Frontal cortex (tissue), 4 donors: ENCODE data around the gene HPCAL4. TPM values are rescaled to one million over a fixed set of nuclear protein-coding genes. Genes with fewer than 3 reads are reported as not detected.
A peak's percentile ranks its signal among the peaks of the same experiment; 100 is the strongest.

Experiments used
- DNase-seq, 2 donors: peaks; one replicate each; pipeline ENCODE4 v3.0.0; 2012; ENCODE audit warnings: low spot score in 2 of 2
- FAIRE-seq: peaks from 2 replicates; lab custom pipeline; 2012; peaks lifted over from hg19 to GRCh38; lab: Jason Lieb, UNC
- total RNA-seq: library from RNA; depleted of rRNA; stranded (reverse); fragments of >200 nt; gene quantifications from one replicate; pipeline ENCODE4 v1.2.3, GENCODE V29; 2014
- donor health status: control.
- donor health status: control.
- donor health status: control.

Gene HPCAL4
- total RNA-seq, 1 donor from 2014 or later, result 75.4 TPM

- DNase-seq, result no peak
- no peak for FAIRE-seq
These were observed 35.5 kb downstream of the HPCAL4 start for GRCh38 chr1:39655578-39656268.

- FAIRE-seq, result no peak
- DNase-seq, result no peak
These were observed 36.9 kb downstream of the HPCAL4 start for GRCh38 chr1:39654291-39654690.

DNA sequence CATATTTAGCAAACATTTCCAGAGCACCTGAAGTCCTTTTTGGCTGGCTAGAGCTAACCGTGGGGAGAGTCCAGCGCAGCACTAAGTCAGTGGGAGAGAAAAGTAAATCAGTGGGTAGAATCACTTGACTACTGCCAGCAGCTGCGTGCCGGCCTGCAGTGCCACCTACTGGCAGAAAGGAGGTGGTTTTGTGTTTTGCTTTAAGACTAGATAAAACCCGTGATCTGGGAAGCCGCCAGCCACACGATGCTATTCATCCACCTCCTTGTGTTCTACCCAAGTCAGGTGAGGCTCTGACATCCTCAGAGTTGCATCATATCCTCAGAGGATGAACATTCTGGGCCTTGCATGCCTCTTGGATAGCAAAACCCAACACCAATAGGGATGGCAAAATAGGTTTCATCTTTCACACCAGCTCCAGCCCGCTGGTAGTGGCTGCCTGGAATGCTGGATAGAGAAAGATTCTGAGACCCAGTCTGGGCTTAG, 37.6 kb downstream of the HPCAL4 start:
- DNase-seq (peak in 1 of 2 donors; percentile 65), FAIRE-seq (no peak)

DNA sequence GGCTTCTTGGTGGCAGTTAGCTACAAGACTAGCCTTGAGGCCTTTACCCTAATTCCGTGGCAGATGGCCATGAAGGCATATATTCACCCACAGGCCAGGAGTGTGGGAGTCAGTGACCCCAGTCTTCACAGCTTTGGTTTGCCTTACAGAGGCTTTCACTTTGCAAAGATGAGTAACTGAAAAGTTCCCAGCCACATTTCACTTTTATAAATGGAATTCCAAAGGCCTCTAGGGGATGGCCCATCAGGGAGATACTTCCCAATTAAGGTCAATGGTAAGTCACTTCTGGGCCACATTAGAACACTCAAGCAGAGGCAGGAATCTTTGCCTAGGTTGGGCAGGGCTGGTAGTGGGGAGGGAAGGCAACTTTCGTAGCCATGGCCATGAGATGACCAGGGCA, 38.7 kb downstream of the HPCAL4 start:
- FAIRE-seq (no peak), DNase-seq (no peak)

DNA sequence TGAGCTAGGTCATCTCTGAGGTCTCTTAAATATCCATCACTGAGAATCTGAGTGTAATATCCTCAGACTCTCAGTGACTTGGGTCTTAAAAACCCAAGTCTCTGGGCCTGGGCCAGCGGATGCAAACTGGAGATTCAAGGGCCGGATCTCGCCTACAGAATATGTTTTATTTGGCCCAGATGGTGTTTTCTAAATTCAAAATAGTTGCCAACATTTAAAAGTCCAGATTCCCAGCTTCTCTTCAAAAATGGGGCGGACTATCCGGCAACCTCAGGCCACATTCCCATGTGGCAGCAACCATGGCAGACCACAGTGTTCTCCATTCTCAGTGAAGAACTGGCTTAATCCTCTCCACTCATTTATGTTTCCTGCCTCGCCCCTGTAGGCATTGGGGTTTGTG, 39.1 kb downstream of the HPCAL4 start:
- DNase-seq (no peak), FAIRE-seq (no peak)

- DNase-seq (no peak), FAIRE-seq (no peak)
These were observed 40.8 kb downstream of the HPCAL4 start for GRCh38 chr1:39650431-39650830.

DNA sequence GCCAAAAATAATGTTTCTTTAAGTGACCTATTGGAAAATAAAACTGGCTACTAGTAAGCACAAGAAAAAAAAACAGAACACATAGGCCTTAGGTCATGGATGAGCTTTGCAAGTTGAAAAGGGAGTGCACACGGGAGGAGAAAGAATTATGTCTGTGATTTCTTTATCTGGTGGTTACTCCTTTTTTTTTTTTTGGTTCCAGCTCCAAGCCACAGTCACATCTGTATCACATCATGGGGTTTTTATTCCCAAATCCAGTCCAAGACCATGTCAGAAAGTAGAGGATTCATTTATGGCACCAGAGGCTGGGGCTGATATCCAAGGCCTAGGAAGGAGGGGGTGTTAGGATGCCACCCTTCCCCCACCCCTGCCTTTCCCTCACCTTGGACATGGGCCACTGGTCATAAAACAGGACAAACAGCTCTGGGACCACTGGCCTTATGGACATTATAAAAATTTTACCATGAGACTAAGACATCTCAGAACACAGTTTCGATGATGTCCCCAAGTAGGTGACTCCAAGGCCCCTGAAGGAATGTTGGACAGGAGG, 41.5 kb downstream of the HPCAL4 start:
- no peak for DNase-seq
- no peak for FAIRE-seq

GRCh38 chr1:39648496-39648895, 42.7 kb downstream of the HPCAL4 start:
- no peak for FAIRE-seq

GRCh38 chr1:39647247-39647646, 44.0 kb downstream of the HPCAL4 start:
- DNase-seq, result no peak
- FAIRE-seq, result no peak

More at GRCh38 chr1:39648496-39648895, 42.7 kb downstream of the HPCAL4 start:
- DNase-seq, result no peak

- DNase-seq, result no peak
- FAIRE-seq, result no peak
These were observed 44.8 kb downstream of the HPCAL4 start for GRCh38 chr1:39646232-39647081.

DNA sequence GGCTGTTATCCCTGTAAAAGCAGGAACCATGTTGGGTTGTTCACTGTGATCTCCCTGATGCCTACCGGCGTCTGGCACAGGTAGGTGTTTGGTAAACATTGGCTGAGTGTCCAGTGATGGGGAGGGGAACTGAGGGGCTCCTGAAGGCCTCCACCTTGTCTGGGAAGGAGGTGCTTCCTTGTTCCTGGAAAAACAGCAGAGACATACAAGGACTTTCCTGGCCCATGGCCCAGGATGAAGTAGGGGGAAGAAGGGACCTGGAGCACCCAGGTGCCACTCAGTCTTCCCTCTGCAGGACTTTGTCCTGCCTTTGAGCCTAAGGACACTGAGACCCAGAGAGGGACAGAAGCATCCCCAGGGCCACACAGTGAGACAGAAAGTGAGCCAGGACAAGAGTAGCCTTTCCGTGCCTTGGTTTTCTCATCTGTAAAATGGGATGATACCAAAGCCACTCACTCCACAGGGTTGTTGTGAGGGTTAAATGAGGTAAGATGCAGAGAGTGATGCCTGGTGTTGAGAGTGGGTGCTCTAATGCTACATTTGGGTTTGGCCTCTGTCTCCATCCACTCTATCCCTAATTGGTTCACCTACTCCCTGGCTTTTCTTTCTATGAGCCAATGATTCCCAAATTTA, 45.7 kb downstream of the HPCAL4 start:
- FAIRE-seq, result no peak
- no peak for DNase-seq

DNA sequence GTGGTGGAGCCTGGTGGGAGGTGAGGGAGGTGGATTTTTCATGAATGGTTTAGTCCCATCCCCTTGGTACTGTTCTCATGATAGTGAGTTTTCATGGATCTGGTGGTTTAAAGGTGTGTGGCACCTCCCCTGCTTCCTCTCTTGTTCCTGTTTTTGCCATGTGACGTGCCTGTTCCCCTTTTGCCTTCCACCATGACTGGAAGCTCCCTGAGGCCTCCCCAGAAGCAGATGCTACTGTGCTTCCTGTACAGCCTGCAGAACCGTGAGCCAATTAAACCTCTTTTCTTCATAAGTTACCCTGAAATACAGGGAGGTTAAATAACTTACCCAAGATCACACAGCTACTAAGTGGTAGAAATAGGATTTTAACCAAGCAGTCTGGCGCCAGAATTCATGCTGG, 47.5 kb downstream of the HPCAL4 start:
- FAIRE-seq (no peak), DNase-seq (no peak)

DNA sequence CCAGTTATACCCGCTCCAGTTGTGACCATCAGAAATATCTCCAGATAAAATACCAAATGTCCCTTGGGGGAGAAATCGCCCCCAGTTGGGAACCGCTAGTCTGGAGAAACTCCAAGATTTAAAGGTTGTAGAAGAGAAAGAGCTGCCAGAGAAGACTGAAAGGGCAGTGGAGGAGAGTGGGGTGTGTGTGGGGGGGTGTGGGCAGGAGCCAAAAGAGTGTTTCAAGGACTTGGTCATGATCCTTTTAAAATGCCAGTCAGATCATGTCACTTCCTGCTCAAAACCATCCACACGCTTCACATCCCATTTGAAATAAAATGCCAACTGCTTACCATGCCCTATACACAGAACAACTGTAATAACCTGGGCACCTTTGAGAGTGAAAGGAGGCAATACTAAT, 48.4 kb downstream of the HPCAL4 start:
- DNase-seq (no peak), FAIRE-seq (no peak)

- FAIRE-seq, result no peak
These were observed 50.4 kb downstream of the HPCAL4 start for GRCh38 chr1:39640861-39641260.

GRCh38 chr1:39639305-39640130, 51.7 kb downstream of the HPCAL4 start, which contains the start of gene HEYL:
Gene HEYL (minus strand): TSS chr1:39639643. CDS start chr1:39639625, 18 bp downstream.
- FAIRE-seq (no peak), DNase-seq (peak in 1 of 2 donors; percentile 51)

More at GRCh38 chr1:39640861-39641260, 50.4 kb downstream of the HPCAL4 start:
- DNase-seq, result no peak

DNA sequence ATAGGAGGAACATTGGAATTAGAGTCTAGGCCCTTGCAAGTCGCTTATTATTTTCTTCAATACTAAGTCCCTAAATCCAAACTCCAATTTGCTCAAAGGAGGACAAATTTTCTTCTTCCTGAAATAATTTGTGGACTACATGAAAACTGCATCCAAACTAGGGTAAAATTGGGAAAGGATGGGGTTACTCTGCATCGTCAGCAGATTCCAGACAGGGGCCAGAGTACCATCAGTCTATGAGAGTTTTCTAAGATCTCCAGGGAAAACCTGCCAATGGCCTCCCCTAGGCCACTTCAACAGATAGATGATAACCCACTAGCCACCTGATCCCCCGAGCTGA, 52.3 kb downstream of the HPCAL4 start:
- no peak for FAIRE-seq
- DNase-seq, result no peak

DNA sequence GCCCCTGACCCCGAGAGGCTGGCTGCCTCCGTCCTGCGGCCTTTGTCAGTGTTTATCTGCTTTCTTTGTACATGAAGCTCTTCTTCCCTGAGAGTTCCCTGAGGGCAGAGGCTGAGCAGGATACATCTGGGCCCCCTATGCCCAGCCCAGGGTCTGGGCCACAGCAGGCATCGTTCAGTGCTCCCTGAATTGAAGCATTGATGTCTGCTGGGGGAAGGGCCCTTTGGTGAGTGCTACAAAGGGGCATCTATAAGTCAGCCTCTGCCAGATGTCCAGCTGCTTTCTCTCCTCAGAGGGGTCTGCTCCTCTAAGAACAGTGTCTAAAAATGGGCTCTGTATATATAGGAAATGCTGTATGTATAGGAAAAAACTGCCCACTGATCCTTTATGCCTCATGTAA, 53.9 kb downstream of the HPCAL4 start:
- FAIRE-seq, result no peak
- DNase-seq, result no peak

GRCh38 chr1:39635871-39636210, 55.4 kb downstream of the HPCAL4 start:
- DNase-seq (no peak), FAIRE-seq (no peak)

DNA sequence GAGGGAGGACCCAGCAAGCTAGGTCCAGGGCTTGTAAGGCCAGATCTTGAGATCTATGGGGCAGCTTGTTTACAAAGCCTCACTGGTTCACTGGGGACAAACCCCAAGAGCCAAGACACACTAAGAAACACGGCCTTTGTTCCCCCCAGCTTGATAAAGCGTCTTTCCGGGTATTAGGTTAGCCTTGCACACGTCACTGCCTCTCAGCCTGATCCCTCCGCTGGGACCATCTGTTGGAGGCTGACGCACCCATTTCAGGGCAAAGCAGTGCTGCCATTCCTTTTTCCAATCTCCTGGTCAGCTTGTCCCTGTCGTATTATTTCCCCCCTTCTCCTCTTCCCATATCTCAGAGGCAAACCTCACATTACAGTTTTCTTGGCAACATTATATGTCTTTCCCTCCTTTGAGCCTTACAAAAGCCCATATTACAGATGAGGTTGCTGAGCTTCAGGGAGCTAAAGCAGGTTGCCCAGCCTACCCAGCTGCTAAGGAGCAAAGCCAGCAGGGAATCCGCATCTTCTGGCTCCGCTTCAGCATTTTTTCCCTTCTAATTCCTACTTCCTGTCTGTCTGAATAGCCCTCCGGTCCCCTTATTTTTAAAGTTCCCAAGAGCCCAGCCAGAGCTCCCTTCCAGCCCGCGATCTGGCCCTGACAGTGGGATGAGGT, 55.9 kb downstream of the HPCAL4 start:
- FAIRE-seq (no peak), DNase-seq (no peak)
